ENCODE data around the gene ZNF211.
A peak's percentile ranks its signal among the peaks of the same experiment; 100 is the strongest.

The ZNF211 gene

DNA sequence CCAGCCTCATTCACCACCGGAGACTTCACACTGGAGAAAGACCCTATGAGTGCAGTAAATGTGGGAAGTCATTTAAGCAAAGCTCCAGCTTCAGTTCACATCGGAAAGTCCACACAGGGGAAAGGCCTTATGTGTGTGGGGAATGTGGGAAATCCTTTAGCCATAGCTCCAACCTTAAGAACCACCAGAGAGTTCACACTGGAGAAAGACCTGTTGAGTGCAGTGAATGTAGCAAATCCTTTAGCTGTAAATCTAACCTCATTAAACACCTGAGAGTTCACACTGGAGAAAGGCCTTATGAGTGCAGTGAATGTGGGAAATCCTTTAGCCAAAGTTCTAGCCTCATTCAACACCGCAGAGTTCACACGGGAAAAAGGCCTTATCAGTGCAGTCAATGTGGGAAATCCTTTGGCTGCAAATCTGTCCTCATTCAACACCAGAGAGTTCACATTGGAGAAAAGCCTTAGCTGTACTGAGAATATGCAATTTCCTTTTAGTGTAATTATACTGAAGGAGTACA lies 8.8 kb downstream of the ZNF211 start:
- H3K36me3 Mint-ChIP-seq, result peaks cover 70% of the 10 kb centered on the region
- DNase-seq, result no peak
- CTCF ChIA-PET, result no interaction called here
- H3K27ac Mint-ChIP-seq, result no peak overlapping the region
- no peaks in the 10 kb centered on the region for H3K4me1 Mint-ChIP-seq
- peaks cover 75% of the 10 kb centered on the region for H3K9me3 Mint-ChIP-seq
- H3K4me3 Mint-ChIP-seq, result no peak overlapping the region
- no peaks in the 10 kb centered on the region for H3K27me3 Mint-ChIP-seq

DNA sequence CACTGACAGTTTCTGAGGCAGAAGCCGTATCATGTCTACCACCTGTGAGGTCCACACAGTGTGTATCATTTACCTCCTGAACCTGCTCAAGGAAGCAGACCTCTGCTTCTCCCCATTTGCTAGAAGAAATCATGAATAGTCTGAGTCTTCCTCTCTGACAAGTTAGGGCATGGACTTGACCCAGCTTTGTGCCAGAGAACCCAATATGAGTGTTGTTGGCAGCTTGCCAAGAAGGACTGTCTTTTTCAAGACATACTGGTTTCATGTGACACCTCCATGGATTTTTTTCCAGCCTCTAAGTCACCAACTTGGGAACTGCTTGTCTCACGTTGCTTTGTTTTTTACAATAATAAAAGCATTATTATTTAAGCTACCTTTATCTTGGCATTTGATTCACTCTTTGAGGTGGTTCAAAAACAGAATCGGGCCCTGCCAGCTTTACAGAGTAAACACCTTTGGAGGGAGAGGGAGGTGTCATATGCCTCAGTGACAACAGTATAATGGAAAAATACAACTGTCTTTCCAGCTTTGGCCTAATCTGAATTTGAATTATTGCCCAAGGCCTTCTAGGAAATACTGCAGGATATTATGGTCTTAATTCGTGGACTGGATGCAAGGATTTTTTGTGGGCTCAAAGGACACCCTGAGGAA lies 9.6 kb downstream of the ZNF211 start:
- Mint-ChIP-seq H3K27ac (no peak overlapping the region), H3K4me3 (no peak overlapping the region), H3K4me1 (no peaks in the 10 kb centered on the region), H3K36me3 (peaks cover 62% of the 10 kb centered on the region), H3K9me3 (peaks cover 73% of the 10 kb centered on the region), H3K27me3 (no peaks in the 10 kb centered on the region)
- CTCF ChIA-PET, result no interaction called here
- no peak for DNase-seq

- H3K27me3 Mint-ChIP-seq, result no peaks in the 10 kb centered on the region
- no peak for DNase-seq
- H3K27ac Mint-ChIP-seq, result no peak overlapping the region
- CTCF ChIA-PET, result no interaction called here
- H3K4me1 Mint-ChIP-seq, result no peaks in the 10 kb centered on the region
- peaks cover 75% of the 10 kb centered on the region for H3K9me3 Mint-ChIP-seq
- H3K4me3 Mint-ChIP-seq, result no peak overlapping the region
- peaks cover 51% of the 10 kb centered on the region for H3K36me3 Mint-ChIP-seq
Observed at GRCh38 chr19:57643734-57644133, 10.8 kb downstream of the ZNF211 start.

- Mint-ChIP-seq H3K27ac (no peak overlapping the region), H3K27me3 (no peaks in the 10 kb centered on the region), H3K36me3 (peaks cover 7% of the 10 kb centered on the region), H3K4me1 (peaks cover 10% of the 10 kb centered on the region), H3K4me3 (no peak overlapping the region), H3K9me3 (peaks cover 57% of the 10 kb centered on the region)
- CTCF ChIA-PET, result no interaction called here
- DNase-seq, result no peak
Observed at GRCh38 chr19:57648331-57649003, 15.5 kb downstream of the ZNF211 start.

GRCh38 chr19:57651654-57651996 lies 18.7 kb downstream of the ZNF211 start:
- no peak for DNase-seq

GRCh38 chr19:57653689-57654088 lies 20.7 kb downstream of the ZNF211 start:
- CTCF ChIA-PET, result no interaction called here
- DNase-seq, result no peak
- Mint-ChIP-seq H3K4me3 (no peak overlapping the region), H3K4me1 (peaks cover 10% of the 10 kb centered on the region), H3K9me3 (peaks cover 54% of the 10 kb centered on the region), H3K27ac (no peak overlapping the region), H3K27me3 (no peaks in the 10 kb centered on the region), H3K36me3 (peaks cover 3% of the 10 kb centered on the region)

More at GRCh38 chr19:57651654-57651996, 18.7 kb downstream of the ZNF211 start:
- Mint-ChIP-seq H3K36me3 (peaks cover 3% of the 10 kb centered on the region), H3K9me3 (peaks cover 68% of the 10 kb centered on the region), H3K4me1 (peaks cover 10% of the 10 kb centered on the region), H3K27me3 (no peaks in the 10 kb centered on the region), H3K27ac (no peak overlapping the region), H3K4me3 (no peak overlapping the region)
- CTCF ChIA-PET, result no interaction called here

- peaks cover 49% of the 10 kb centered on the region for H3K9me3 Mint-ChIP-seq
- no peaks in the 10 kb centered on the region for H3K27me3 Mint-ChIP-seq
- H3K4me1 Mint-ChIP-seq, result peaks cover 10% of the 10 kb centered on the region
Observed at GRCh38 chr19:57655443-57655842, 22.5 kb downstream of the ZNF211 start.

GRCh38 chr19:57656346-57656745 lies 23.4 kb downstream of the ZNF211 start:
- DNase-seq, result no peak
- peaks cover 3% of the 10 kb centered on the region for H3K36me3 Mint-ChIP-seq
- no peaks in the 10 kb centered on the region for H3K27me3 Mint-ChIP-seq
- H3K4me3 Mint-ChIP-seq, result no peak overlapping the region
- CTCF ChIA-PET, result no interaction called here
- H3K9me3 Mint-ChIP-seq, result peaks cover 47% of the 10 kb centered on the region
- H3K27ac Mint-ChIP-seq, result no peak overlapping the region
- peaks cover 7% of the 10 kb centered on the region for H3K4me1 Mint-ChIP-seq

More at GRCh38 chr19:57655443-57655842, 22.5 kb downstream of the ZNF211 start:
- Mint-ChIP-seq H3K4me3 (no peak overlapping the region), H3K27ac (no peak overlapping the region), H3K36me3 (peaks cover 3% of the 10 kb centered on the region)
- no peak for DNase-seq
- CTCF ChIA-PET, result no interaction called here

- H3K27ac Mint-ChIP-seq, result no peak overlapping the region
- peaks cover 7% of the 10 kb centered on the region for H3K9me3 Mint-ChIP-seq
- H3K36me3 Mint-ChIP-seq, result no peaks in the 10 kb centered on the region
- H3K4me3 Mint-ChIP-seq, result peak overlapping the region; percentile 75
- H3K27me3 Mint-ChIP-seq, result peaks cover 24% of the 10 kb centered on the region
- peak; percentile 31 for DNase-seq
- peaks cover 3% of the 10 kb centered on the region for H3K4me1 Mint-ChIP-seq
- CTCF ChIA-PET, result interaction anchor here (0.9 to 1.0 kb wide), 2 partner anchors 17 to 30 kb away, joined by 3 read pairs; partner anchors contain the start of gene ZNF551
Observed at GRCh38 chr19:57664269-57665127, 31.5 kb downstream of the ZNF211 start.

DNA sequence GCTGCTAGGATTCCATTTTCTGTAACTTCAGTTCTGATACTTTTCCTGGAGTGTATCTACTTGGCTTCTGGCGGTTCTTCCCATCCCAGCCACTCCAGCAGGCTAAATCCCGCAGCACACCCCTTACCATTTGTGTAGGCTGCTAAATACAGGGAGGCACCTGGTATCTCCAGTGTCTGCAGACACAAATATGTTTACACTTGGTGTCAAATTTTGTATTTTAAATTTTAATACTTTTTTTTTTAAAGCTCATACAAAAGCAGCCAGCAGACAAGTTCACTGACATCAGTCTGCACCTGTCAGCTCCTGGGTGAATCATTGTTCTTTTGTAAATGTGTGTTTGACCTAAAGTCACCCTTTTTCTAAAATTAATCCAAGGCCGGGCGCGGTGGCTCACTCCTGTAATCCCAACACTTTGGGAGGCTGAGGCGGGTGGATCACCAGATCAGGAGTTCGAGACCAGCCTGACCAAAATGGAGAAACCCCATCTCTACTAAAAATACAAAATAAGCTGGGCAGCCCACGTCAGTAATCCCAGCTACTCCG lies 32.4 kb downstream of the ZNF211 start:
- no peak overlapping the region for H3K27ac Mint-ChIP-seq
- CTCF ChIA-PET, result interaction anchor here (0.9 to 1.0 kb wide), 2 partner anchors 16 to 31 kb away, joined by 3 read pairs; partner anchors contain the start of gene ZNF551
- H3K27me3 Mint-ChIP-seq, result peaks cover 24% of the 10 kb centered on the region
- H3K36me3 Mint-ChIP-seq, result no peaks in the 10 kb centered on the region
- peaks cover 7% of the 10 kb centered on the region for H3K9me3 Mint-ChIP-seq
- DNase-seq, result no peak
- H3K4me1 Mint-ChIP-seq, result peaks cover 3% of the 10 kb centered on the region
- H3K4me3 Mint-ChIP-seq, result no peak overlapping the region

DNA sequence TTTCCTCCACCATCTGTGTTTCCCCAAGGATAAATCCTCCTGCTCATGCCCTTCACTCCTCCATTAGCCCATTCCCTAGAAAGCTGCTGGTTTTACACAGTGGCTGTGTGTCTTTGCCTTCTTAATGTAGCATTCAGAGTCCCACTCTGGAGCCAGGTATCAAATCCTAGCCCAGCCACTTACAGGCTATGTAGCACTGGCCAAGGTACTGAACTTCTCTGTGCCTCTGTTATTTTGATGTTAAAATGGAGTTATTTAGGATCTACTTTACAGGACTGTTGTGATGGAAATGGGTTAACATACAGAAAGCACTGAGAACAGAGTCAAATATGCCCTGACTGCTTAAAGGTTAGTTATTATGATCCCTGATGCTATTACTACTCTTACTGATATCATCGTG lies 34.3 kb downstream of the ZNF211 start:
- peaks cover 28% of the 10 kb centered on the region for H3K27me3 Mint-ChIP-seq
- CTCF ChIA-PET, result no interaction called here

DNA sequence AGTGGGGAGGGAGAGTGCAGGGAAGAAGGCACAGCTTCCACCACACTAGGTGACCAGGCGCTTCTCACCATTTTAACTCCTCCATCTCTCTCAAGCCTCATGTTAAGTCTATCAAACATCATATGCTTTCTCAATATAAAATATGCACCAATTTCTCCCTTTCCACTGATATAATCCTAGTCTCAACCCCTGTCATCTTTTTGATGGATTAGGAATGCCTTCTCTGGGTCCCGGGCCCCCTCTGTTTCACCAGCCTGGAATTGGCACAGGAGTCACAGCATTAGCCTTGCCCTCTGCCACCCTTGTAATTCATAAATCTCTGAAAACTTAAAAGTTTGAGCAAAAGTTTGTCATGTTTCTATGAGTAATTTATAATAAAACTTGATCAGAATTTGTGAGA lies 35.7 kb downstream of the ZNF211 start, which contains the start of gene ZSCAN4:
ZSCAN4 (plus strand) TSS at position 301 of the 400 bp plus-strand sequence. CDS start 7,211 bp downstream, outside the sequence.
- H3K4me3 Mint-ChIP-seq, result no peak within 1 kb of the TSS
- H3K4me1 Mint-ChIP-seq, result peaks cover 3% of the 10 kb centered on the region
- CTCF ChIA-PET, result no interaction called here
- H3K27ac Mint-ChIP-seq, result no peak within 1 kb of the TSS
- H3K9me3 Mint-ChIP-seq, result peaks cover 7% of the 10 kb centered on the region
- no peaks in the 10 kb centered on the region for H3K36me3 Mint-ChIP-seq
- H3K27me3 Mint-ChIP-seq, result peaks cover 24% of the 10 kb centered on the region
- no peak for DNase-seq

More for the DNA sequence above, 34.3 kb downstream of the ZNF211 start:
- Mint-ChIP-seq H3K36me3 (no peaks in the 10 kb centered on the region), H3K9me3 (peaks cover 7% of the 10 kb centered on the region), H3K4me1 (peaks cover 3% of the 10 kb centered on the region), H3K27ac (no peak overlapping the region), H3K4me3 (no peak overlapping the region)
- no peak for DNase-seq

DNA sequence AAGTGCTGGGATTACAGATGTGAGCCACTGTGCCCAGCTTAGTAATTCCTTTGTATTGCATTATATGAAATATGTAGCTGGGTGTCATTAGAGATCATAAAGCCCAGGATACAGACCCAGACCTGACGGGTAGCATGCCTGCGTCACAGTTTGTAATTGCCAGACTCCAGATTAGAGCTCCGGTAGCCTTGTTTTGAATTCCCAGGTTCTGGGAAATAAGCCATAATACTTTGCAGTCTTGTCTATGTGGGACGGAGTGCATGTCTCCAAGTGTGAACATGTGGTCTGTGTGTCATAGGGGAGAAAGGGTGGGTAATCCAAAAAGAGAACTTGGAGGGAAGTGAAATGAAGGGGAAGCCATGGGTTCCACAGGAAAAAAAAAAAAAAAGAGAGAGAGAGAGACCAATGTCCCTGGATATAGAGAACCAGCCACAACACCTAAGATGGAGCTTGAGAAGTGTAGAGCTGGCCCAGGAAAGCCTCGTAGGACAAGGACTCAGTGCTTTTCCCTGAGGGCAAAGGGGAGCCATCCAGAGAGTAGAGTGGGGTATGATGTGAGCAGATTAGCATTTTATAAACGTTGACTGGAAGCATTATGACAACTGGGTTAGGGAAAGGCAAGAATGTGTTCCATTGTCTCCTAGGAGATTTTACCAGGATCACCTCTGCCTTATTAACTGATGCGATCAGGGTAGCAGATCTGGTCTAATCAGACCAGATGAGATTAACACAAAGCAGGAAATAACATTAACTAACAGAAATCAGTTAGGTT lies 38.3 kb downstream of the ZNF211 start:
- CTCF ChIA-PET, result no interaction called here
- Mint-ChIP-seq H3K36me3 (no peaks in the 10 kb centered on the region), H3K27me3 (peaks cover 4% of the 10 kb centered on the region), H3K4me1 (no peaks in the 10 kb centered on the region), H3K4me3 (no peak overlapping the region), H3K27ac (no peak overlapping the region), H3K9me3 (peaks cover 10% of the 10 kb centered on the region)
- DNase-seq, result no peak
